ENCODE results near the gene KRTAP9-3. TPM values are rescaled to one million over a fixed set of nuclear protein-coding genes. Genes with fewer than 3 reads are reported as not detected.
"Not testable (repeated sequence)": the region's sequence is repeated elsewhere in the genome, so short reads cannot be mapped to it uniquely, and the experiment has no call there.

The KRTAP9-3 gene
- total and polyA plus RNA-seq, 9 donors: not detected

GRCh38 chr17:41264599-41264998 lies 32.4 kb downstream of the KRTAP9-3 start:
- intact Hi-C loops (cut with DNase I): no loop called here
- WGBS, 3 donors: 74 to 81% (median 76%) methylated on average over 3 of the region's 3 CpGs
- TF ChIP-seq CTCF (IDR thresholded peaks at IDR 0.05) (no peak), POLR2A (IDR thresholded peaks at IDR 0.05) (no peak), EP300 (IDR thresholded peaks at IDR 0.05) (no peak)

GRCh38 chr17:41265078-41265477 lies 32.8 kb downstream of the KRTAP9-3 start, which contains the start of gene KRTAP9-6:
KRTAP9-6 (plus strand) TSS chr17:41265378; CDS start chr17:41265378, 0 bp downstream.
- WGBS, 3 donors: 31 to 45% (median 37%) methylated on average over 2 of the region's 2 CpGs
- no peaks in the 10 kb centered on the region for H3K36me3 ChIP-seq
- DNase-seq: no peak
- intact Hi-C loops (cut with DNase I): no loop called here
- TF ChIP-seq CTCF (IDR thresholded peaks at IDR 0.05) (no peak), EP300 (IDR thresholded peaks at IDR 0.05) (no peak), POLR2A (IDR thresholded peaks at IDR 0.05) (no peak)
- no peaks in the 10 kb centered on the region for H3K27me3 ChIP-seq
- H3K9me3 ChIP-seq: no peaks in the 10 kb centered on the region
- no peaks in the 10 kb centered on the region for H3K4me1 ChIP-seq (ENCODE audit: insufficient read depth)
- no peak within 1 kb of the TSS for H3K4me3 ChIP-seq
- no peak within 1 kb of the TSS for H3K27ac ChIP-seq

More at GRCh38 chr17:41264599-41264998, 32.4 kb downstream of the KRTAP9-3 start:
- H3K27ac ChIP-seq: no peak overlapping the region
- DNase-seq: no peak
- H3K4me1 ChIP-seq (ENCODE audit: insufficient read depth): no peaks in the 10 kb centered on the region
- no peaks in the 10 kb centered on the region for H3K36me3 ChIP-seq
- H3K9me3 ChIP-seq: no peaks in the 10 kb centered on the region
- no peak overlapping the region for H3K4me3 ChIP-seq
- no peaks in the 10 kb centered on the region for H3K27me3 ChIP-seq

- DNase-seq: no peak
- Histone ChIP-seq H3K4me3 (no peak overlapping the region), H3K4me1 (ENCODE audit: insufficient read depth) (no peaks in the 10 kb centered on the region), H3K36me3 (no peaks in the 10 kb centered on the region), H3K27ac (no peak overlapping the region), H3K9me3 (no peaks in the 10 kb centered on the region), H3K27me3 (no peaks in the 10 kb centered on the region)
- TF ChIP-seq EP300 (IDR thresholded peaks at IDR 0.05) (no peak), CTCF (IDR thresholded peaks at IDR 0.05) (no peak), POLR2A (IDR thresholded peaks at IDR 0.05) (no peak)
- intact Hi-C loops (cut with DNase I): no loop called here
- 83 to 90% (median 88%) methylated on average over 3 of the region's 3 CpGs for WGBS, 3 donors
These were observed 35.5 kb downstream of the KRTAP9-3 start for GRCh38 chr17:41267711-41268110.

- H3K9me3 ChIP-seq; intact Hi-C loops (cut with DNase I); H3K27me3 ChIP-seq; H3K4me1 ChIP-seq (ENCODE audit: insufficient read depth); H3K27ac ChIP-seq; DNase-seq; H3K4me3 ChIP-seq; H3K36me3 ChIP-seq: not testable (repeated sequence)
- 48 to 57% (median 50%) methylated on average over 1 of the region's 1 CpG for WGBS, 3 donors
These were observed 39.1 kb downstream of the KRTAP9-3 start for GRCh38 chr17:41271323-41271722.

- WGBS, 3 donors: 30 to 67% (median 41%) methylated on average over 1 of the region's 1 CpG
- TF ChIP-seq EP300 (IDR thresholded peaks at IDR 0.05): no peak
- no peak for TF ChIP-seq CTCF (IDR thresholded peaks at IDR 0.05)
- TF ChIP-seq POLR2A (IDR thresholded peaks at IDR 0.05): no peak
- H3K4me1 ChIP-seq (ENCODE audit: insufficient read depth): no peaks in the 10 kb centered on the region
- H3K9me3 ChIP-seq: no peaks in the 10 kb centered on the region
- H3K27me3 ChIP-seq: no peaks in the 10 kb centered on the region
- no peaks in the 10 kb centered on the region for H3K36me3 ChIP-seq
- no peak overlapping the region for H3K4me3 ChIP-seq
- intact Hi-C loops (cut with DNase I): no loop called here
- no peak overlapping the region for H3K27ac ChIP-seq
- no peak for DNase-seq
These were observed 39.6 kb downstream of the KRTAP9-3 start for GRCh38 chr17:41271858-41272257.

GRCh38 chr17:41275648-41276190 lies 43.5 kb downstream of the KRTAP9-3 start, which contains the start of gene KRTAP9-7:
KRTAP9-7 (plus strand) TSS chr17:41275698; CDS start chr17:41275698, 0 bp downstream.
- H3K4me1 ChIP-seq (ENCODE audit: insufficient read depth); DNase-seq; H3K36me3 ChIP-seq; intact Hi-C loops (cut with DNase I); H3K27ac ChIP-seq; H3K4me3 ChIP-seq; H3K9me3 ChIP-seq; H3K27me3 ChIP-seq: not testable (repeated sequence)
- WGBS, 3 donors: 77 to 96% (median 94%) methylated on average over 3 of the region's 3 CpGs
